ENCODE measurements around the gene ITPR2. TPM values are rescaled to one million over a fixed set of nuclear protein-coding genes. Genes with fewer than 3 reads are reported as not detected.
A peak's percentile ranks its signal among the peaks of the same experiment; 100 is the strongest.

ITPR2 gene
- total and polyA plus RNA-seq, 5 experiments from 2014 or later = 4.6 to 45.9 (median 9.6) TPM

DNA sequence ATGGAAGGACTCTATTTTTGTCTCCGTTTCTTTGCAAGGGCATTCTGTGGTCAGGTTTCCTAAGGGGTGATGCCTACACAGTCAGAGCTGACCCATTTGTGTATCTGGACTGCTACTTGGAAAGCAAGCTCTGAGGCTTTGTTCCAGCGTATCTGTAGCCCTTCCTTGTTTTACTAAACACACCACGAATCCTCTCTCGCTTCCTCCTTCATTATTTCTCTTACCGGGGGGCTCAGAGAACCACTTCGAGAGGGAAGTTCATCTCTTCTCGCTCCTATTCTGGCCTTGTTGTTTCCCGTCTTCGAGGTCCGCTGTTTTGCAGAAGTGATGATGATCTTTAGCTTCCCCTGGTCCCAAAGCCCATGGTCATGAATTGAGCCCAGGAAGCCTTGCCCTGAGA lies 472.9 kb downstream of the ITPR2 start:
- no peak for ATAC-seq
- DNase-seq = no peak
- no peak overlapping the region for H3K4me3 Mint-ChIP-seq
- H3K9me3 Mint-ChIP-seq = peaks cover 0 to 8% (median 0%) of the 10 kb centered on the region in 9 donors
- H3K27me3 Mint-ChIP-seq = no peaks in the 10 kb centered on the region
- POLR2A ChIA-PET = no interaction called here
- H3K27ac Mint-ChIP-seq = no peak overlapping the region
- H3K36me3 Mint-ChIP-seq = peaks cover 0 to 20% (median 9%) of the 10 kb centered on the region in 3 donors
- H3K4me1 Mint-ChIP-seq = no peaks in the 10 kb centered on the region

DNA sequence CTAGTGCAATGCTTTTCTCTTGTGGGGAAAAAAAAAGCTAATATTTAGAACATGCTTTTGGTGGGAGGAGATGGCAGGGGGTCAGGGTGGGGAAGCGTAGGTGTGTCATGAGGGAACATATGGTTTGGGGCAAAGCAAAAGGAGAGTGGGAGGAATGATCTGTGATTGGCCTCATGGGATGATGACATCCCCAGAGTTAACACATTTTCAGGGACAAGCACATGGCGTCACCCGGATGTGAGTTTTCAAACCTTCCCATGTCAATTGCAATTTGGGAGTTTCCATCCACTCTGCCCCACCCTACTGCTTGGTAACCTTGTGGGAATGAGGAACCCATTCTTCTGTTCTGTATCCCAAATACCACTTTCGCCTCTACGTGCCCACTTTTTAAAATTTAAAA lies 473.4 kb downstream of the ITPR2 start:
- Mint-ChIP-seq H3K9me3 (peaks cover 0 to 8% (median 0%) of the 10 kb centered on the region in 9 donors), H3K4me1 (no peaks in the 10 kb centered on the region), H3K4me3 (no peak overlapping the region), H3K36me3 (peaks cover 0 to 19% (median 6%) of the 10 kb centered on the region in 3 donors), H3K27me3 (no peaks in the 10 kb centered on the region), H3K27ac (no peak overlapping the region)
- DNase-seq (no peak), ATAC-seq (no peak)
- POLR2A ChIA-PET = no interaction called here

DNA sequence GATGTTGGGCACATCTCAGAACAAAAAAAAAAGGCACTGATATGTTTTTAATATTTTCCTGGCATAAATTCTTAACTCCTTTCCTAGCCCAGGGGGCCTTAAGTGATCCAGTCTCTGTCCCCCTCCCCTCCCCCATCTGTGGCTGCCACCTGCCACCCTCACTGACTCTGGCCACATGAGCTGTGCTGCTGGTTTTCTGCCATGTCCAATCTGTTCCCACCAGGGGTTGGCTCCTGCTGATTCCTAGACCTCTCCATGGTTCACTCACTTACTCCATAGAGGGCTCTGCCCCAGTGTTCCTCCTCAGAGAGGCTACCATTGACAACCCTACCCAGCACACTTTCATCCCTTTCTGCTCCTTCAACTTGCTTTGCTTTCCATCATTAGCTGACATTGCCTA lies 474.3 kb downstream of the ITPR2 start:
- POLR2A ChIA-PET = no interaction called here
- peaks cover 4 to 15% (median 5%) of the 10 kb centered on the region in 3 donors for H3K36me3 Mint-ChIP-seq
- DNase-seq (no peak), ATAC-seq (no peak)
- no peaks in the 10 kb centered on the region for H3K27me3 Mint-ChIP-seq
- H3K4me3 Mint-ChIP-seq = no peak overlapping the region
- peaks cover 0 to 8% (median 0%) of the 10 kb centered on the region in 9 donors for H3K9me3 Mint-ChIP-seq
- no peaks in the 10 kb centered on the region for H3K4me1 Mint-ChIP-seq
- H3K27ac Mint-ChIP-seq = no peak overlapping the region

DNA sequence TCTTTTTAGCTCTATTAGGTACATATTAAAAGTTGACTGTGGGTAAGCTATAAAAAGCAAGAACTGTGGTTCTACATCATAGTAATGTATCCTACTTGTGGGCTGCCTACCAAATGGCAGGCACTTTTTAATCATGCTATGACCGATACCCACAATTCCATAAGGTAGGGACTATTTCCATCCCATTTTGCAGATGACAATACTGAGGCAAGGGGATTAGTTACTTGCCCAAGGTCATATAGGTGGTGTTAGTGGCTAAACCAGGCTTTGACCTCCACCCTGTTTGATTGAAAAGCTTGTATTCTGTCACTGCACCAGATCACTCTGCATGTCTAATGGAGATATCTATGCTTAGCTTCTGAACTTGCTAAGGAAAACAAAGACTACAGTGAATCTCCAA lies 485.7 kb downstream of the ITPR2 start:
- peaks cover 0 to 18% (median 0%) of the 10 kb centered on the region in 3 donors for H3K36me3 Mint-ChIP-seq
- no peak overlapping the region for H3K4me3 Mint-ChIP-seq
- no peaks in the 10 kb centered on the region for H3K27me3 Mint-ChIP-seq
- ATAC-seq (no peak), DNase-seq (no peak)
- H3K27ac Mint-ChIP-seq = no peak overlapping the region
- POLR2A ChIA-PET = no interaction called here
- H3K4me1 Mint-ChIP-seq = peaks cover 0 to 15% (median 4%) of the 10 kb centered on the region in 4 donors
- H3K9me3 Mint-ChIP-seq = no peaks in the 10 kb centered on the region

DNA sequence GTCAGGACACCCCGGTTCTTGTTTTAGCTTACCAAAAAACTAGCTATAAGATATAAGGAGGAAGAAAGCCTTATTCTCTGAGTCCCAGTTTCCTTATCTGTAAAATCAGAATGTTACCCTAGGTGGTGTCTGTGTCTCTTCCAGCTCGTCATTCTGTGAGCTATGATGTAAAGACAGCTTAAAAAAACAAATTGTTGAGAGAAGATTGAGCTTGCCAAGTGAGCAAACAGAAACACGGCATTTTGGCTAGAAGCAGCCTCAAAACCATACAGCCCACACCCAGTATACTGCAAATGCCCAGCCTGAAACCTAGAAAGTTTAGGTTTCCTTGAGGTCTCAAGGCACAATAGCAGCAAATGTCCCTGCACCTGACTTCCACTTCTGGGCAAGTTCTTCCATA lies 486.3 kb downstream of the ITPR2 start:
- no peak overlapping the region for H3K4me3 Mint-ChIP-seq
- ATAC-seq = no peak

DNA sequence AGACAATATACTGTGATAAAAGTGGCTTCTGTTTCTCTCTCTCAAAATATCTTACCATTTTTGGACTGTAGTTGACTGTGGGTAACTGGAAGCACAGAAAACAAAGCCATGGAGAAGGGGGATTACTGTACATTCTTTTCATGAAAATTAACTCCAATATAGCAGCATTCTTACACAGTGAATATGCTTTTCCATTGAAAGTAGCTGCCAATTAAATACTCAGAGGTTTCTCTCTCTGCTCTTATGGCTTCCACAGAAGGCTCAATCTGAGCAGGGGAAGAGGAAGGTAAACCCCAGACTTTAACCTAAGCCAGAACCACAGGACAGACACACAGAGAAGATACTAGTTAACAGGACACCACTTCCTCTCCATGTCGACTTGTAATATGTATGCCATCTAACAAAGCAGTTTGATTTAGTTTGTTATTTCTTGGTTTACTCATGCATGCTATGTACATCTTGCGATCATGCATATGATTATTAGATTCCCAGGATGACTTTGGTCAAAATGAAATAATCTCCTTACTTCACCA lies 487.5 kb downstream of the ITPR2 start:
- peak overlapping the region in 1 of 10 donors; percentile 43 for H3K27ac Mint-ChIP-seq
- H3K4me3 Mint-ChIP-seq = no peak overlapping the region
- H3K4me1 Mint-ChIP-seq = peaks cover 8 to 31% (median 14%) of the 10 kb centered on the region in 4 donors

More for the DNA sequence above, 486.3 kb downstream of the ITPR2 start:
- POLR2A ChIA-PET = no interaction called here
- H3K36me3 Mint-ChIP-seq = peaks cover 0 to 20% (median 0%) of the 10 kb centered on the region in 3 donors
- H3K9me3 Mint-ChIP-seq = no peaks in the 10 kb centered on the region
- peak in 2 of 10 donors; percentile 3 to 6 for DNase-seq
- no peaks in the 10 kb centered on the region for H3K27me3 Mint-ChIP-seq
- peak overlapping the region in 1 of 10 donors; percentile 22 for H3K27ac Mint-ChIP-seq
- peaks cover 3 to 19% (median 8%) of the 10 kb centered on the region in 4 donors for H3K4me1 Mint-ChIP-seq

DNA sequence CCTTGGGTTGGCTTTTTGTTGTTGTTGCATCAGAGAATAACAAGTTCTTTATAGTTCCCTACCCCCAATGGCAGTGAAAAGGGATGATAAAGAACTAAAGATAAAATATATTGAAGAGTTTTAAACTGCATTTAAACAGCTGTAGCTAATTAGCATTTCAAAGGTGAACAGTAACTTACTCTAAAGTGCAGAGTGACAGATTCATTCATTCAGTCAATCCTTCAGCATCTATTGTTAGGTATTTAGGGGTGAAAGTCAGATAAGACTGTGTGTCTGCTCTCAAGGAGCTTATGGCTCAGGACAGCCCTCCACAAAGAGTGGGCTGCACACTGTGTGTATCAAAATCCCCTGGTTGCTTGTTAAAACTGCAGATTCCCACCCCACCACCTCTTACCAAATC lies 491.5 kb downstream of the ITPR2 start:
- Mint-ChIP-seq H3K27ac (peak overlapping the region in 2 of 10 donors; percentile 10 to 75), H3K36me3 (peaks cover 24 to 58% (median 45%) of the 10 kb centered on the region in 3 donors), H3K9me3 (peaks cover 0 to 1% (median 0%) of the 10 kb centered on the region in 9 donors), H3K27me3 (no peaks in the 10 kb centered on the region), H3K4me1 (peaks cover 8 to 27% (median 14%) of the 10 kb centered on the region in 4 donors), H3K4me3 (no peak overlapping the region)
- POLR2A ChIA-PET = no interaction called here
- no peak for DNase-seq
- ATAC-seq = no peak

More for the DNA sequence above, 487.5 kb downstream of the ITPR2 start:
- no peaks in the 10 kb centered on the region for H3K27me3 Mint-ChIP-seq
- ATAC-seq = no peak
- POLR2A ChIA-PET = no interaction called here
- H3K9me3 Mint-ChIP-seq = no peaks in the 10 kb centered on the region
- DNase-seq = no peak
- H3K36me3 Mint-ChIP-seq = peaks cover 0 to 30% (median 7%) of the 10 kb centered on the region in 3 donors

DNA sequence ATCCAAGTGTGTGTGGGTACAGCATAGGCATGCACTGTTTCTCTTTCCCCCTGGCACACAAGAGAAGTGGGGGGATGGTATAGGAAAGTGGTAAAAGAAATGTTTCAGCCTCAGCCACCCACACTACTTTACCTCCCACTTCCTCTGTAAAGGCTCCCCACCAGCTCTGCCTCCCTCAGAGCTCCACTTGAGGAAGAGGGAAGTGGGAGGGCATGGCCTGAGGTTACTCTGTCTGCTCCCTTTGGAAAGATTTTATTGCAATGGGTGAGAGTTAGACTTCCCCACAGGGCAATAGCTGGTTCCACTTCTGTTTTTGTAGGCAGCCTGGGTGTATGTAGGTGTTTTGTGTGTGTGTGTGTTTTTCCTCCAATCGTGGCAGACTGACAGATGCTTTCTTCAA lies 492.3 kb downstream of the ITPR2 start:
- Mint-ChIP-seq H3K4me3 (no peak overlapping the region), H3K27me3 (no peaks in the 10 kb centered on the region), H3K4me1 (peaks cover 8 to 22% (median 12%) of the 10 kb centered on the region in 4 donors), H3K27ac (peak overlapping the region in 4 of 10 donors; percentile 15 to 57 (median 35)), H3K36me3 (peaks cover 28 to 64% (median 45%) of the 10 kb centered on the region in 3 donors), H3K9me3 (peaks cover 0 to 6% (median 0%) of the 10 kb centered on the region in 9 donors)
- ATAC-seq = no peak
- POLR2A ChIA-PET = no interaction called here
- DNase-seq = no peak

DNA sequence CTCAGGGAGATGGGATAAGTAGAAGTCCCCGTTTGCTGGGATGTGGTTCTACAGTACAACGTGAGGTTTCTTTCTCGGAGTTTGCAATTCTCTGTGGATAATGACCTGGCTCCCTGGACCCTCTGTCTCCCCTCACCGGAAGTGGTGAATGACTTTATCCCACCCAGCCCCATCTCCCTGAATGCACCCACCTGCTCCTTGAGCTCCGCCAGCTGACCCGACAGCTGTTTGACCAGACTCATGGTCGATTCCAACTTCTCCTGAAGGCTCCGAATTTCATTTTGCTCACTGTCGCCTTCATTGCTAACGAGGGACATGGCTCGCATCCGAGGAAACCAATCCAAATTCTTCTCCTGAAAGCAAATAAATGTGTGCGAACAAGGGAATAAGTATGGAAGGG lies 493.0 kb downstream of the ITPR2 start:
- ATAC-seq (no peak), DNase-seq (no peak)
- Mint-ChIP-seq H3K4me1 (peaks cover 8 to 19% (median 11%) of the 10 kb centered on the region in 4 donors), H3K4me3 (no peak overlapping the region), H3K27me3 (no peaks in the 10 kb centered on the region), H3K36me3 (peaks cover 34 to 71% (median 45%) of the 10 kb centered on the region in 3 donors), H3K27ac (peak overlapping the region in 2 of 10 donors; percentile 43 to 57), H3K9me3 (peaks cover 0 to 11% (median 0%) of the 10 kb centered on the region in 9 donors)
- POLR2A ChIA-PET = no interaction called here

DNA sequence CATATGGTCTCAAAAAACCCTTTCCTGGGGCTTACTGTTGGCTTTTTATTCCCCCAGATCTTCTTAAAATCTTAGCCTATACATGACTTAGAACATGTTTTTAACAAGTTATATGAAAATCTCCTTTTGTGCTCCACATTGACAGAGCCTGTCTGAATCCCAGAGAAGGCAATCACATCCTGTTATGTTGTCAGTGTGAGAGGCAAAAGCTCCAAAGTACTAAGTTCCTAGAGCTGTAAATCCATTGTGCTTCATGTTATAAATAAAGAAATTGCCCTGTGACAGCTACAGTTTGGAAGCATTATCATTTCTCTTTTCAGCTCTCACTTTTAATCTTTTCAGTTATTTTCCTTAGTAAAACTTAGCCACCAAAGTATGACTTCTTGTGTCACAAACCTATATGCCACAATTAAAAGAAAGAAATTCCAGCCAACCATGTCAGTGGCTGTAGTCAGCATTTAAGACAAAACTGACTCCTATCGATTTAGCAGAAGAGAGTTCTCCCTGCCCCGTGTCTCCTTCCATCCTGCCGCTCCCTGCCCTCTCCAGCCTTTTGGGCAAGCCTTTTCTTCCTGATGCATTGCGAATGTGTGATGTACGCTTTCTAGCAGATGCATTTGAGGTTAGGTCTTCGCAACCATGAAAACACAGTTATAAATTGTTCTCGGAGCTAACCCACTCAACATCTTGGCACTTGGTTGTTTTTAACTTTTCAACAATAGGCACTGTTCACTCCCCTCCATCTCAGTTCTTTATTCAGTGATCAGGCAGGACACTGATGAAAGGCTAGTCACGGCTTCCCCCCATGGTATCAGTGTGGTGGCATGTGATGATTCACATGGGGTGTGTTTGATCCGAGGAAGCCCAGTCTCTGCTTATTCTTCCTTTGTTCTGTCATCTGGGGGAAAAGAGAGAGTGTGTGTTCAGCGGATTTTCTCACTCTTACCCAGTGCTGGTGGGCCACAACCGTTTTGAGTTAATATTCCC lies 494.1 kb downstream of the ITPR2 start:
- H3K4me1 Mint-ChIP-seq = peaks cover 8 to 19% (median 11%) of the 10 kb centered on the region in 4 donors
- POLR2A ChIA-PET = no interaction called here
- no peaks in the 10 kb centered on the region for H3K27me3 Mint-ChIP-seq
- peaks cover 41 to 69% (median 45%) of the 10 kb centered on the region in 3 donors for H3K36me3 Mint-ChIP-seq
- H3K27ac Mint-ChIP-seq = peak overlapping the region in 1 of 10 donors; percentile 57
- peaks cover 0 to 21% (median 11%) of the 10 kb centered on the region in 9 donors for H3K9me3 Mint-ChIP-seq
- ATAC-seq = no peak
- DNase-seq = no peak
- no peak overlapping the region for H3K4me3 Mint-ChIP-seq

DNA sequence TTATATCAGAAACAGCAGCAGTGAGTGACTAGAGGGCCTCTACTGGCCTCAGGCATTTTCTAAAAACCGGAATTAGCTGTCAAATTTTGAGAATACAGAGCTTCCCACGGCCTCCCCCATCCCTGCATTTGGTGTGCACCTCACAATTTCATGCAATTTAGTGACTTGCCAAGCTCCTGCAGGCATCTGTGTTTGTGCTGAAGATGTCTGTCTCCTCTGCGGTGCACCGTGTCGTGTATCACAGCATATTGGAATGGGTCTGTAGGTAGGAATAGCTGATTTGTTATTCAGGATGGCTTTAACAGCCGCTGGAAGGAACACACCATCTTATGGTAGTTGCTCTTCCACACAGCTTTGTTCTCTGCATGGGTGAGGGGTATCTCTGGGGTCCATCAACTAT lies 497.3 kb downstream of the ITPR2 start:
- Mint-ChIP-seq H3K4me1 (peaks cover 0 to 3% (median 0%) of the 10 kb centered on the region in 4 donors), H3K36me3 (peaks cover 38 to 57% (median 51%) of the 10 kb centered on the region in 3 donors), H3K27me3 (no peaks in the 10 kb centered on the region), H3K9me3 (peaks cover 7 to 49% (median 30%) of the 10 kb centered on the region in 9 donors), H3K4me3 (no peak overlapping the region), H3K27ac (no peak overlapping the region)
- DNase-seq (no peak), ATAC-seq (no peak)
- POLR2A ChIA-PET = no interaction called here

DNA sequence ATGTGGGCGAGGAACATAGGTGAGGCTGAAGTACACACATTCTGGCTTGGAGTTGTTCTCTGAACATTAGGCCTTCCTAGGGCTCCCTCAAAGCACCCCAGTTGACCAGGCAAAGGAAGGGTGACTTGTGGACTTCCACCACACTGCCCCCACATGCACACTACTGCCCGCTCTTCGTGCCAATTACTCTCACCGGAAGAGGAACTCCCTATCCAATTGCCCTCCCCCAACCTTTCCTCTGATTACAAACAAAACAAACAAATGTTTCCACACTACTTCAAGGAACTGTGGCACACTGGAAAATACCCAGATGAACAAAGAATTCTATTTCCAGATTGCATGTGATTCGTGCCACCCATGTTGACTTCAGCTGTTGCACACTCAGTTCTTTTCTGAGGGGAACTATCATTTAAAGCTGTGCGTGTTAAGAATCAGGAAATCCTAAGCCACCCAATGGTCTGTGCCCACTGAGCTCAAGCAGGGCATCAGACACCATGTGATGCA lies 498.3 kb downstream of the ITPR2 start:
- no peak for ATAC-seq
- H3K4me3 Mint-ChIP-seq = no peak overlapping the region
- DNase-seq = no peak
- H3K4me1 Mint-ChIP-seq = no peaks in the 10 kb centered on the region
- H3K9me3 Mint-ChIP-seq = peaks cover 7 to 49% (median 30%) of the 10 kb centered on the region in 9 donors
- no peak overlapping the region for H3K27ac Mint-ChIP-seq
- H3K27me3 Mint-ChIP-seq = no peaks in the 10 kb centered on the region
- peaks cover 29 to 48% (median 45%) of the 10 kb centered on the region in 3 donors for H3K36me3 Mint-ChIP-seq
- POLR2A ChIA-PET = no interaction called here

DNA sequence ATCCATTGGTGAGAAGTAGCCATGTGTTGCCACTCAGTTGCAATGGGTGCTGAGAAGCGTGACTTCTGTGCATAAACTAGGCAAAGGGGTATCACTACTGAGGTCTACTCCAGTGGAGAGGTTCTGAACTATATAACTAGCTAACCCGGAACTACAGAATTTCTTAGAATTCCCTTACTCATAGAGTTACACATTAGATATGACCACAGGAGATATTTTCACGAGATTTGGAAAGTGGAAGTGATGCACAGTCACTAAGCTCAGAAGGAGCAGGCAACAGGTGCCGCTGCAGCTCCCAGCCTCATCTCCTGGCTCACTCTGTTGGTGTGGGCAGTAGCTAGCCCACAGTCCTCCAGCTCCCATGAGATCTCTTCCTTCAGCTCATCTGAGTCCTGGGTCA lies 501.0 kb downstream of the ITPR2 start:
- peak overlapping the region in 1 of 10 donors; percentile 19 for H3K4me3 Mint-ChIP-seq
- peaks cover 5 to 28% (median 22%) of the 10 kb centered on the region in 3 donors for H3K36me3 Mint-ChIP-seq
- H3K4me1 Mint-ChIP-seq = peaks cover 0 to 10% (median 0%) of the 10 kb centered on the region in 4 donors
- no peak overlapping the region for H3K27ac Mint-ChIP-seq
- H3K27me3 Mint-ChIP-seq = peaks cover 0 to 4% (median under 1%) of the 10 kb centered on the region in 5 donors
- DNase-seq (no peak), ATAC-seq (no peak)
- POLR2A ChIA-PET = no interaction called here
- H3K9me3 Mint-ChIP-seq = peaks cover 12 to 62% (median 30%) of the 10 kb centered on the region in 9 donors
